GM19372 (cell line): Measurements from ENCODE around the gene GRPEL1.

ENCODE experiments used
- ATAC-seq: cut with Tn5 transposase; IDR thresholded peaks from one replicate; pipeline ENCODE4 v1.9.1; 2021; ENCODE audit warnings: mild to moderate bottlenecking, low read depth, moderate library complexity; ENCODE audit not compliant: unreplicated experiment

GRPEL1 gene

GRCh38 chr4:7067126-7067451 lies 775 bp downstream of the GRPEL1 start:
- ATAC-seq: no peak

GRCh38 chr4:7066493-7066892 lies 1.4 kb downstream of the GRPEL1 start:
- ATAC-seq: no peak

- ATAC-seq: no peak
Measured at GRCh38 chr4:7066006-7066405, 1.9 kb downstream of the GRPEL1 start.

GRCh38 chr4:7063362-7063761 lies 4.5 kb downstream of the GRPEL1 start:
- ATAC-seq: no peak

- no peak for ATAC-seq
Measured at GRCh38 chr4:7062816-7063215, 5.0 kb downstream of the GRPEL1 start.

- no peak for ATAC-seq
Measured at GRCh38 chr4:7061815-7062214, 6.0 kb downstream of the GRPEL1 start.

- no peak for ATAC-seq
Measured at GRCh38 chr4:7060346-7061150, 7.3 kb downstream of the GRPEL1 start.

GRCh38 chr4:7059662-7060061 lies 8.2 kb downstream of the GRPEL1 start:
- ATAC-seq: no peak

GRCh38 chr4:7058792-7059191 lies 9.1 kb downstream of the GRPEL1 start:
- no peak for ATAC-seq

- ATAC-seq: no peak
Measured at GRCh38 chr4:7055990-7056325, 11.9 kb downstream of the GRPEL1 start.

GRCh38 chr4:7055111-7055989 lies 12.5 kb downstream of the GRPEL1 start:
- ATAC-seq: no peak

GRCh38 chr4:7054106-7054880 lies 13.6 kb downstream of the GRPEL1 start:
- no peak for ATAC-seq

- no peak for ATAC-seq
Measured at GRCh38 chr4:7052923-7053715, 14.7 kb downstream of the GRPEL1 start.

GRCh38 chr4:7052313-7052712 lies 15.6 kb downstream of the GRPEL1 start:
- no peak for ATAC-seq

GRCh38 chr4:7051905-7052304 lies 16.0 kb downstream of the GRPEL1 start:
- no peak for ATAC-seq

GRCh38 chr4:7051144-7051495 lies 16.7 kb downstream of the GRPEL1 start:
- ATAC-seq: no peak

- no peak for ATAC-seq
Measured at GRCh38 chr4:7050481-7051143, 17.3 kb downstream of the GRPEL1 start.

GRCh38 chr4:7049739-7050138 lies 18.1 kb downstream of the GRPEL1 start:
- no peak for ATAC-seq

- ATAC-seq: no peak
Measured at GRCh38 chr4:7049295-7049694, 18.6 kb downstream of the GRPEL1 start.

- ATAC-seq: no peak
Measured at GRCh38 chr4:7048642-7049041, 19.2 kb downstream of the GRPEL1 start.
